ENCODE results near the gene ZNF3. TPM values are rescaled to one million over a fixed set of nuclear protein-coding genes. Genes with fewer than 3 reads are reported as not detected.

The ZNF3 gene
- total RNA-seq, 1 donor from 2014 or later: 35.4 TPM

DNA sequence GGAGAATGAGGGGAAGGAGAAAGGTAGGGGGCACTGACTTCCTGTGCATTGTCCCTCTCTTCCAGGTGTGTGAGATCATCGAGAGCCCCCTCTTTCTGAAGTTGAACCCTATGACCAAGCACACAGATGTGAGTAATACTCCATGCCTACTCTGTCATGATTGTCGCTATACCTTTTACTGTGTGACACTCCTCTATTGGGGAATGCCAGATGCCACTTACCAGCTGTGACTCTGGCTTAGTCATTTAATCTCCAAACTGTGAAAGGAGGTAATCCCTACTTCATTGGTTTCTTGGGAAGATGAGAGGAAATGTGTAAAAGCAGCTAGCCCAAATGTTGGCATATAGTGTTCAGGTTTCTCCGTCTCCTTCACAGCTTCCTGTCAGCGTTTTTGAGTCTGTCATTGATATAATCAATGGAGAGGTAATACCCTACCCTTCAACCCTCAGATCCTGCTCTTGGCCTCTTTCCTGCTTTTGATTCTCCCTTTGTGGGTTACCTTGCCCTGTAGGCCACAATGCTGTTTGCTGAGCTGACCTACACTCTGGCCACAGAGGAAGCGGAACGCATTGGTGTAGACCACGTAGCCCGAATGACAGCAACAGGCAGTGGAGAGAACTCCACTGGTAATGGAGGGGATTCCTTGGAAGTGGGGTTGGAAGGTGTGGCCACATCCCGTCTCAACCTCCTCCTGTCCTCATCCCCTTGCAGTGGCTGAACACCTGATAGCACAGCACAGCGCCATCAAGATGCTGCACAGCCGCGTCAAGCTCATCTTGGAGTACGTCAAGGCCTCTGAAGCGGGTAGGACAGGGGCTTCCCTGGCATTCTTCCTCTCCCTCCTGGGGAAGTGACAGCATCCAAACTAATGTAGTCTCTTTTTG is 9.2 kb upstream of the ZNF3 start:
- Mint-ChIP-seq H3K27ac (ENCODE audit: unreplicated experiment) (peak overlapping the region; percentile 1), H3K9me3 (ENCODE audit: unreplicated experiment) (no peaks in the 10 kb centered on the region), H3K36me3 (ENCODE audit: unreplicated experiment) (peaks cover 38% of the 10 kb centered on the region), H3K27me3 (ENCODE audit: unreplicated experiment) (no peaks in the 10 kb centered on the region), H3K4me3 (ENCODE audit: unreplicated experiment) (peak overlapping the region; percentile 23), H3K4me1 (ENCODE audit: unreplicated experiment) (peaks cover 23% of the 10 kb centered on the region)
- no peak for DNase-seq (ENCODE audit: extremely low spot score, unreplicated experiment)
- no peak for TF ChIP-seq CTCF (IDR thresholded peaks at IDR 0.05)

DNA sequence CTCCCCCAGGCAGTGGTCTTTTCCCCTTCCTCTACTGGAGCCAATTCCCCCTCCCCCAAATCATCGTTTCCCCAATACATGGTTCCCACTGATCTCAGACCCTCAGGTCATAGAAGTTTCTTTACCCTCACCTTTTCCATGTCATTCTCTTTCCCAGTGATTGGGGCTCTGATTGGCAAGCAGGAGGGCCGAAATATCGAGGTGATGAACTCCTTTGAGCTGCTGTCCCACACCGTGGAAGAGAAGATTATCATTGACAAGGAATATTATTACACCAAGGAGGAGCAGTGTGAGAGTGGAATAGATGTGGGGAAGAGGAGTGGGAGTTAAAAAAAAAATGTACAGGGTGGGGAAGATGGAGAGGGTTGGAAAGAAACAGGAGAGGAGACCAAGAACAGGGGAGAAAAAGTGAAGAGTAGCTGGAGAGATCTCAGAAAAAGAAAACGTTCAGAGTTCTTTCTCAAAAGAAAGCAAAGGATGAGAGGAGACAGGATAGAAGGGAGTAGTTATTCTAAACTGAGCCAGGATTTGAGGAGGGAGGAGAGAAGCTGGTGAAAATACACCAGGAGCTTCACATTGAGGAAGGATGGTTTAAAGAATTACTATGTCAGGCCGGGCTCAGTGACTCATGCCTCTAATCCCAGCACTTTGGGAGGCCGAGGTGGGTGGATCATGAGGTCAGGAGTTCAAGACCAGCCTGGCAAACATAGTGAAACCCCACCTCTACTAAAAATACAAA is 8.1 kb upstream of the ZNF3 start:
- no peak for TF ChIP-seq CTCF (IDR thresholded peaks at IDR 0.05)
- DNase-seq (ENCODE audit: extremely low spot score, unreplicated experiment): no peak
- Mint-ChIP-seq H3K9me3 (ENCODE audit: unreplicated experiment) (no peaks in the 10 kb centered on the region), H3K4me3 (ENCODE audit: unreplicated experiment) (peak overlapping the region; percentile 83), H3K36me3 (ENCODE audit: unreplicated experiment) (peaks cover 30% of the 10 kb centered on the region), H3K4me1 (ENCODE audit: unreplicated experiment) (peaks cover 23% of the 10 kb centered on the region), H3K27ac (ENCODE audit: unreplicated experiment) (peak overlapping the region; percentile 91), H3K27me3 (ENCODE audit: unreplicated experiment) (no peaks in the 10 kb centered on the region)

DNA sequence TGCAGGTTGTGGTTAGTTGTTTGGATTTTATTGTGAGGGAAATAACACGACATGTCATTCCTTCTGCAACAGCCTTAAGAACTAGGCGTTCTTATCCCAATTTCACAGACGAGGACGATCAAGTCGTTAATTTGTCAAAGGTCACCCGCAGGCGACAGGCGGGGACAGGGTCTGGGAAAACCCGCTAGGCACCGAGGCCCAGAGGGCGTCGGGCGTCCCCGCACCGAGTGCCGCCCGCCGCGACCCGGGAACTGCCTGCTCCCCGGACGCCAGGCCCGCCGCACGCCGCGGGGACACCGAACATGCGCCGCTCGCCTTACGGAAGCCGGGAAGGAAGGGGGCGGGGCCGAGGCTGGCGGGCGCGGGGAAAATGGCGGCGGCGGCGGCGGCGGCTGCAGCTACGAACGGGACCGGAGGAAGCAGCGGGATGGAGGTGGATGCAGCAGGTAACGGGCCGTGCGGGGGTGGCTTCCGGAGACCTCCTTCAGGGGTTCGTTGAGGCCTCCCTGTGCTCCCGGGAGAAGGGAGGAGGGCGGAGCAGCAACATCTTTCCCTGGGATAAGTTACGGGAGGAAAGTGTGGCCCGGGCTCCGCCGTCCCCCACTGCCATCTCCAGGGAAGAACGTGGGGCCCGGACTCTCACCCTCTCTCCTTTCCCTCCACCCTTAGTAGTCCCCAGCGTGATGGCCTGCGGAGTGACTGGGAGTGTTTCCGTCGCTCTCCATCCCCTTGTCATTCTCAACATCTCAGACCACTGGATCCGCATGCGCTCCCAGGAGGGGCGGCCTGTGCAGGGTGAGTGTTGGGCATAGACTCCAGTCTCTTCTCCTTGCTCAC is 7.3 kb upstream of the ZNF3 start, which contains the start of gene COPS6:
TSS of gene COPS6 (plus strand) at position 349 of the 837 bp plus-strand sequence. CDS start at position 371, 22 bp downstream.
- peaks cover 29% of the 10 kb centered on the region for H3K36me3 Mint-ChIP-seq (ENCODE audit: unreplicated experiment)
- H3K9me3 Mint-ChIP-seq (ENCODE audit: unreplicated experiment): no peaks in the 10 kb centered on the region
- H3K27ac Mint-ChIP-seq (ENCODE audit: unreplicated experiment): peak within 1 kb of the TSS; percentile 91
- H3K27me3 Mint-ChIP-seq (ENCODE audit: unreplicated experiment): no peaks in the 10 kb centered on the region
- H3K4me1 Mint-ChIP-seq (ENCODE audit: unreplicated experiment): peaks cover 23% of the 10 kb centered on the region
- DNase-seq (ENCODE audit: extremely low spot score, unreplicated experiment): peak; percentile 93
- no peak for TF ChIP-seq CTCF (IDR thresholded peaks at IDR 0.05)
- peak within 1 kb of the TSS; percentile 83 for H3K4me3 Mint-ChIP-seq (ENCODE audit: unreplicated experiment)

DNA sequence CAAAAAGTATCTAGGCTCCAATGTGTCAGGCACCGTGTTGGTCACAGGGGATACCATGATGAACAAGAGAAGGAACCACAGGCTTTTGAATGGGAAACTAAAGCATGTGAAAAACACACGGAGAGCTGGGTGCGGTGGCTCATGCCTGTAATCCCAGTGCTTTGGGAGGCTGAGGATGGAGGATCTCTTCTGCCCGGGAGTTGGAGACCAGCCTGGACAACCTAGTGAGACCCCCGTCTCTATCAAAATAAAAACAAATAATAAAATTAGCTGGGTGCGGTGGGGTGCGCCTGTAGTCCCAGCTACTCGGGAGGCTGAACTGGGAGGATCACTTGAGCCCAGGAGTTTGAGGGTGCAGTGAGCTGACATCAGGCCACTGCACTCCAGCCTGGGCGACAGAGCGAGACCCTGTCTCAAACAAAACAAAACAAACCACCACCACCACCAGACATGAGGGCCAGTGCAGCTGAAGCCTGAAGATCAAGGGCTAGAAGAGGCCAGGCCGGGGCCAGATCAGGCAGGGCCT is 6.6 kb upstream of the ZNF3 start:
- Mint-ChIP-seq H3K4me3 (ENCODE audit: unreplicated experiment) (peak overlapping the region; percentile 83), H3K4me1 (ENCODE audit: unreplicated experiment) (peaks cover 23% of the 10 kb centered on the region), H3K36me3 (ENCODE audit: unreplicated experiment) (peaks cover 25% of the 10 kb centered on the region), H3K27ac (ENCODE audit: unreplicated experiment) (peak overlapping the region; percentile 91), H3K27me3 (ENCODE audit: unreplicated experiment) (no peaks in the 10 kb centered on the region), H3K9me3 (ENCODE audit: unreplicated experiment) (no peaks in the 10 kb centered on the region)
- TF ChIP-seq CTCF (IDR thresholded peaks at IDR 0.05): no peak
- DNase-seq (ENCODE audit: extremely low spot score, unreplicated experiment): no peak

Measured in osteocyte (in vitro differentiated cells).